NCI-H1092 (cell line): ENCODE measurements around the gene CENATAC.
A peak's percentile ranks its signal among the peaks of the same experiment; 100 is the strongest.
"Not testable (repeated sequence)": the region's sequence is repeated elsewhere in the genome, so short reads cannot be mapped to it uniquely, and the experiment has no call there.

ENCODE experiments used
- DNase-seq: peaks from one replicate; lab custom pipeline; 2025; lab: John Stamatoyannopoulos, UW

CENATAC gene, protein sequence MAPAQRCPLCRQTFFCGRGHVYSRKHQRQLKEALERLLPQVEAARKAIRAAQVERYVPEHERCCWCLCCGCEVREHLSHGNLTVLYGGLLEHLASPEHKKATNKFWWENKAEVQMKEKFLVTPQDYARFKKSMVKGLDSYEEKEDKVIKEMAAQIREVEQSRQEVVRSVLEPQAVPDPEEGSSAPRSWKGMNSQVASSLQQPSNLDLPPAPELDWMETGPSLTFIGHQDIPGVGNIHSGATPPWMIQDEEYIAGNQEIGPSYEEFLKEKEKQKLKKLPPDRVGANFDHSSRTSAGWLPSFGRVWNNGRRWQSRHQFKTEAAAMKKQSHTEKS

DNA sequence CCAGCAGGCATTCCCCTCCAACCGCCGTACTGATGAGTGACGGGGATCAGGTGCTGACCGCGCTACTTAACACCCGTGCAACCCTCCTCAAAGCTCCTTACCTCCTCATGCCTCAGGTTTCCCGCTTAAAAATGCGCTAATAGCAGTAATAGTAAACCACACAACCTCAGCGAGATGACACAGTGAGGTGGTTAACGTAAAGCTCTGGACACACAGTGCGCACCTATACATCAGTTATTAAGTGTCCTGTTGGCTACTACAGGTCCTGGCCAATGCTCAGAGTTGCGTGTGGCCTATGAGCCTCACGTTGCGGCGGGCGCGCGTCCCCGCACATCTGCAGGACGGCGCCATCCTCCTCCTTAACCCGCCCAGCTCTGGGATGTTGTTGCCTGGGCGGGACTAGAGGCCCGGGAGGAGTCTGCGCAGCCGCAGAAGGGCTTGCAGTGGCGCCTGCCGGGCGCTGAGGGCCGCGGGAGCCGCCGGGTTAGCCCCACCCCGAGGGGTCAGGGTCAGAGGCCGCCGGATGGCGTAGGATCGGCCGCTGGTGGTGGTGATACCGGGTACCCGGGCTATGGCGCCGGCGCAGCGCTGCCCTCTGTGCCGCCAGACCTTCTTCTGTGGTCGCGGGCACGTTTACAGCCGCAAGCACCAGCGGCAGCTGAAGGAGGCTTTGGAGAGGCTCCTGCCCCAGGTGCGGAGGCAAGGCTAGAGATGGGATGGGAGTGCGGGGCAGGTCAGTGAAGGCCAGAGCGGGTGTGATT is at the start of gene CENATAC:
CENATAC (plus strand) TSS at position 512 of the 761 bp plus-strand sequence; CDS start at position 572, 60 bp downstream.
- peak; percentile 94 for DNase-seq

DNA sequence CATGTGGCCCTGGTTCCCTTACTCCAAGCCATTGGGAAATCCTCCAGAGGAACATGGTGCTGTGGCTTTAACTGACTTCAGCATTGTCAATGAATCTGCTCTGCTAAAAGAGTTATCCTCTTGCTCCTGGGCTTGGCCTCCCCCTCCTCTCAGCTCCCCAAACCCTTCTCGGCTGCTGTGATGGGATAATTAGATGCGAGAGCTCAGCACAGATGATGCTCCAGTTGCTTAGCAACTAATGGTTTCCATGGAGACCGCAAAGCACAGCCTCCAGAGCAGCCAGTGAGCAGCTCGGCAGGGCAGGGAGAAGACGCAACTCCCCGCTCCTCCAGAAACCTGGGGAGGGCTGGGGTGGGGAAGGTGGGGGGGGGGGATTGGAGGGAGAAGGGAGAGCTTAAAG is 44.7 kb upstream of the CENATAC start:
- peak; percentile 70 for DNase-seq

DNA sequence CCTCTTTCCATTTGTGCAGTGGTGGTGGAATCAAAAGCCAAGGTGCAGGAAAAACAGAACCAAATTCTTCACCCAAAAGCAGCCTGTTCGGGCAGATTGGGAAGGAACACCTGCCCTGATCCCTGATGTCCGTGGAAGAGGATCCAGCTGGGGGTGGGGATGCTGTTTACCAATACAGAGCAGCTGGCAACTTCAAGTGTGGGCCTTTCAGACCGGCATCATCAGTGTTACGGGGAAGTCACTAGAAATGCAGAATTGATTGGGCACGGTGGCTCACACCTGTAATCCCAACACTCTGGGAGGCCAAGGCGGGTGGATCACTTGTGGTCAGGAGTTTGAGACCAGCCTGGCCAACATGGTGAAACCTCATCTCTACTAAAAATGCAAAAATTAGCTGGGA is 44.0 kb upstream of the CENATAC start:
- not testable (repeated sequence) for DNase-seq

DNA sequence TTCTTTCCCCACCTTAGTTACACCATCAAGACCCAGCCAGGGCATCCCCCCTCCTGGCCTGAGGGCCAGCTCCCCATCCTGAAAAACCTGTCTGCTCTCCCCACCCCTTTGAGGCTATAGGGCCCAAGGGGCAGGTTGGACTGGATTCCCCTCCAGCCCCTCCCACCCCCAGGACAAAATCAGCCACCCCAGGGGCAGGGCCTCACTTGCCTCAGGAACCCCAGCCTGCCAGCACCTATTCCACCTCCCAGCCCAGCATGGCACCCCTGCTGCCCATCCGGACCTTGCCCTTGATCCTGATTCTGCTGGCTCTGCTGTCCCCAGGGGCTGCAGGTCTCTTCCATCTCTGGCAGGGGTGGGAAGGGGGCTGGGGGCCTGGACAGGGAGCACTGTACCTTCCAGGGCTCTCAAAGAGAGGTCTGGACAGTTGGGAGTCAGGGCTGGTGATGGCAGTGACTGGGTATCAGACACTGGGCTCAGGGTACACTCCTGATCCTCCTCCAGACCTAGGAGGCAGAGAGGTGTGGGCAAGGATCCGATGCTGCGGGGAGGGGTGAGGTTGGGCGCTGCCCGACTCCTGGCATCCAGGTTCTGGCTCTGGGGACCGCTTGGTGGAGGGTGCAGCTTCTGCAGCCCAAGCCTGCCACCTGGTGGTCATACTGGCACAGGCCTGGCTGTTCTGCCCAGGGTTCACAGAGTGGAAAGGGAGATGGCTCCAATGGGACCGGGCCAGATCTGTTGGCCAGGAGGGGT is 41.7 kb upstream of the CENATAC start, which contains the start of gene UPK2:
UPK2 (plus strand) TSS at position 205 of the 753 bp plus-strand sequence; CDS start at position 258, 53 bp downstream.
- peak; percentile 73 for DNase-seq

DNA sequence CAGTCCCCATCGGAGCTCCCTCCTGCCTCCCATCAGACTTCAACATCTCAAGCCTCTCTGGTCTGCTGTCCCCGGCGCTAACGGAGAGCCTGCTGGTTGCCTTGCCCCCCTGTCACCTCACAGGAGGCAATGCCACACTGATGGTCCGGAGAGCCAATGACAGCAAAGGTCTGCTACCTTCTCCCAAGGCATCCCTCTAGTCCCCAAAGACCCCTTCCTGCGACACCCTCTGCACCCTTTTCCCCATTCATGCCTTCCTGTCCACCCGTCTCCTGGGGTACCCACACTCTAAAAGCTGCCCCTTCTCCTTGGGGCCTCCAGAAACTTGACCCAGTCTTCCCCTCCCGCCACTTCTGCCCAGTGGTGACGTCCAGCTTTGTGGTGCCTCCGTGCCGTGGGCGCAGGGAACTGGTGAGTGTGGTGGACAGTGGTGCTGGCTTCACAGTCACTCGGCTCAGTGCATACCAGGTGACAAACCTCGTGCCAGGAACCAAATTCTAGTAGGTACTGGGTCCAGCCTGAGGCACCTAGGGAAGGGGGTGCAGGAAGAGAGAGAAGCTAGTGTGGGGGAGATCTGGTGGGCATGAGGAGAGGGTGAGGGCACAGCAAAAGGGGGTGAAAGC is 41.0 kb upstream of the CENATAC start:
- DNase-seq: no peak

DNA sequence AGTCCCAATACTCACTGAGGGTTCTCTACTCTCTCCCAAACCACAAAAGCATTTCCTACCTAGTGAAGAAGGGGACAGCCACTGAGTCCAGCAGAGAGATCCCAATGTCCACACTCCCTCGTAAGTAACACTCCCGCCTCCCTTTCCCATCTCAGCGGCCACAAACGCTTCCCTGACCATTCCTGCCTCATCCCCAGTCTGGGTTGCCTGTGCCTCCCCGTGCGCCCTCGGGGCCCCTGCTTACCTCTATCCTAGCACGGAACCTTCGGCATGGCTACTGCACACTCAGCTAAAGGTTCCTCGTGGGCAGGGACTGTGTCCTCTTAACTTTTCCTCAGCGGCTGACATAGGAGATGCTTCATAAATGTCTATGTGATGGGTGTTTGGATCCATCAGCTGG is 40.4 kb upstream of the CENATAC start:
- no peak for DNase-seq

DNA sequence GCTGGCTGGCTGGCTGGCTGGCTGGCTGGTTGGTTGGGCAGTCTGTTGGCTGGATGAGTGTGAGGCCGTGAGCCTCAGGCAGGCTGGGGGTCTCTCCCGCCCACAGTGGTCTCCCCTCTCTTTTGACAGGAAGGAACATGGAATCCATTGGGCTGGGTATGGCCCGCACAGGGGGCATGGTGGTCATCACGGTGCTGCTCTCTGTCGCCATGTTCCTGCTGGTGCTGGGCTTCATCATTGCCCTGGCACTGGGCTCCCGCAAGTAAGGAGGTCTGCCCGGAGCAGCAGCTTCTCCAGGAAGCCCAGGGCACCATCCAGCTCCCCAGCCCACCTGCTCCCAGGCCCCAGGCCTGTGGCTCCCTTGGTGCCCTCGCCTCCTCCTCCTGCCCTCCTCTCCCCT is 40.0 kb upstream of the CENATAC start:
- no peak for DNase-seq

DNA sequence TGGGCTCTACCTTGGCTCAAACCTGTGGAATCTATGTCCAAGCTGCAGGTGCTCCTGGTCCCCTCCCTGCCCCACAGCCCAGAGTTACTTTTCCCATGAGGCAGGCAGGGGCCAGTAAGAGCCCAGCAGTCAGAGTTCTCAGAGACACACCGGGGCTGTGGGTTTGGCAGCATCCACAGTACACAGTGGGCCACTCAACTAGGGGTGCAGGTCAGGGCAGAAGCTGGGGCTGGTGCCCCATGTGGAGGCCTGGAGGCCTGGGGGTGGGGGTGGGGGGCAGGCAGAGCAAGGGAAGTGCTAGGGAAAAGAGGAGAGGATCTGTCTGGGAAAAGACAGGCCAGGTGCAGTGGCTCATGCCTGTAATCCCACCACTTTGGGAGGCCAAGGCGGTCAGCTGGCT is 39.4 kb upstream of the CENATAC start:
- no peak for DNase-seq

DNA sequence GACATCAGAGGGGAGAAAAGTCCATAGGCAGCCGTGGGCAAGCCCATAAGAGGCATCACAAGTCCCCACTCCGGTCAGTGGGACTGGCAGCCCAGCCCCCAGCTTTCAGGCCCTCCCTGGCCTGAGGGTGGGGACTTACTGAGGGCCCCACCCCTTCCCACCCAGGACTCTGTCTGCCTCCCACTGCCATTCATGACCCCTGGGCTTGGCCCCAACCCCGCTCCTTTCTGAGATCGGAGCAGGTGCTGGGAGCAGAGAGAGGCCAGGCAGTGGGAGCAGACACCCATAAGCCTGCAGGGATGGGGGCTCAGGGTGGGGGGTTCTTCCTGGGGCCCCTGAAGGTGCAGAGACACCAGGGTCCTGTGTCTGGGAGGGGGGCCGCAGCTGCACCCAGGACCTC is 36.7 kb upstream of the CENATAC start:
- DNase-seq: no peak

DNA sequence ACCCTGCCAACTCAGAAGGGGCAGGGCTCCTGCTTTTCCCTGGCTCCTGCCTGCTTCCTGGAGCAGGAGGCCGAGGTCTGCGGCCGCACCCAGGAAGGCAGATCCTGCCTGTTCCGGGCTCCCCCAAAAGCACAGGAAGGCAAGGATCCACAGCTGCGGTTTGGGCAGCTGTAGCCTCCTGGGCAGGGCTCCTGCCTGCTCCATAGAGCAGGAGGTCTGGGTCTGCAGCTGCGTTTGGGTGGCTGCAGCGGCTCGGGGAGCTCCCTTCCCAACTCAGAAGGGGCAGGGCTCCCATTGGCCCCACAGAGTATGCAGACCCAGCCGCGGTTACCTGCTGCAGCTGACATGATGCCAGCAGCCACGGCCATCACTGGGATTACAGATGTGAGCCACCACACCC is 36.3 kb upstream of the CENATAC start:
- no peak for DNase-seq

DNA sequence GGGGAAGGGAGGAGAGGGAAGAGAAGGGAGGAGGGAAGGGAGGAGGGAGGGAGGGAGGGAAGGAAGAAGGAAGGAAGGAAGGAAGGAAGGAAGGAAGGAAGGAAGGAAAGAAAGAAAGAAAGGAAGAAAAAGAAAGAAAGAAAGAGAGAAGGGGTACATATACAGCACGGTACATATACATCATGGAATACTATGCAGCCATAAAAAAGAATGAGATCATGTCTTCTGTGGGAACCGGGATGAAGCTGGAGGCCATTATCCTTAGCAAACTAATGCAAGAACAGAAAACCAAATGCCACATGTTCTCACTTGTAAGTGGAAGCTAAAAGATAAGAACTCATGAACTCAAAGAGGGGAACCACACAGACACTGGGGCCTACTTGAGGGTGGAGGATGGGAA is 28.4 kb upstream of the CENATAC start:
- DNase-seq: not testable (repeated sequence)

DNA sequence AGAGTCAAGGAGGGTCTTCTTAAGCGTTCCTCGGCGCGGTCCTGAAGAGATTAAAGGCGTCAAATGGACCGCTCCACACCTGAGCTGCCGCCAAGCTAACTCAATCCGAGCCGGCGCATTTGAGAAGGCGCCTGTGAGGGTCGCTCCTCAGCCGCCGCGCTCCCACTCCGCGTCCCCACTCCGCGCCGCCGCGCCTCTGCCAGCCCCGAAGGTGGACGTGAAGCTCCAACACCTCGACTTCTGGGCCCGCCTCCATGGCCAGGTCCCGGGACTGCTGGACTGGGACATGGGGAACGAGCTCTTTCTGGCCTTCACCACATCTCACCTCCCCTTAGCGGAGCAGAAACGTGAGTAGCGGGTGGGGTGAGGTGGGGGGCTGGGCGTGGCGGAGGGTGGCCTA is 26.3 kb upstream of the CENATAC start, which contains the start of gene FOXR1:
FOXR1 (plus strand) TSS at position 116 of the 400 bp plus-strand sequence; CDS start at position 287, 171 bp downstream.
- no peak for DNase-seq

DNA sequence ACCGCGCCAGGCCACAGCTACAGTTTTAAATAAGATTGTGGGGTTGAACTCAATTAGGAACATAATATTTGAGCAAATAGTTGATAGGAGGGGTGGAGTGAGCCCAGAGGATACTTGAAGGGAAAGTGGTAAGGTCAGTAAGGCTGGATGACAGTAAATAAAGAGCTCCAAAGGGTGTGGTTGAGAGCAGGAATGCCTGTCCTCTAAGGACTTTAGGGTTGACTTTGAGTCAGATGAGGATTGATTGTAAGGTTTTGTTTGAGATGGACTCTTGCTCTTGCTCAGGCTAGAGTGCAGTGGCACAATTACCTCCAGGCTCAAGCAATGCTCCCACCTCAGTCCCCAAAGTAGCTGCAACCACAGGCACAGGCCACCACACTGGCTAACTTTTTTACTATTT is 24.0 kb upstream of the CENATAC start:
- DNase-seq: no peak

DNA sequence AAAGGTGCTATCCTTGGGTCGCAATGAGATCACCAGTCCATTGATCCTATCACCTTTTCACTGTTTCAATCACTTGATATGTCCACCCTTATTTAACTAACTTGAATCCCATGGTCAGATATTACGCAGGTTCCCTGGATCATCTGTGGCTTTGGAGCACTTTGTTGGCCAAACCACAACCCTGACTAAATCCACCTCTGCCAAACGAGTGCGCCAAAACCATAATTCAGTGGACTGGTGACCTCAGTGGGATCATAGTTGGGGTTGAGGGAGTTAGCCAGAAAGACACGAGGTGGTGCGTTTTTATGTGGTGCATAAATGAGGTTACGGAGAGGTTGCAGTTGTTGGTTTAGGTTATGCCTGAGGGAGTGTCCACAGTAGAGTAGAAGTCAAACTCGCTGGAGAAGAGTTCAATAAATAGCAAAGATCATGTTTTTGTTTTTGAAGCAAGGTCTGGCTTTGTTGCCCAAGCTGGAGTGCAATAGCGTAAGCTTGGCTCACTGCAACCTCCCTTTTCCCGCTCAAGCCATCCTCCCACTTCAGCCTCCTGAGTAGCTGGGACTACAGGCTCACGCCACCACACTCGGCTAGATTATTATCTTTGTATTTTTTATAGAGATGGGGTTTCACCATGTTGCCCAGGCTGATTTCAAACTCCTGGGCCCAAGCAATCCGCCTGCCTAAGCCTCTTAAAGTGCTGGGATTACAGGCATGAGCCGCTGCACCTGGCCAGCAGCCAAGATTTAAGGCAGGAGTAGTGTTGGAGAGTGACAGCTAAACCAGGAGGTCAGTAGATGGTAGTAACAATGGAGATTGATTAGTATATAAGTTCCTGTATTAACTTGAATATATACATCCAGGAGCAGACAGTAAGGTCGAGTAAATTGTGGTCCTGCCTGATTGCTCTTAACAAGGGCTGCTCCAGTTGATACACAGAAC is 21.9 kb upstream of the CENATAC start:
- DNase-seq: no peak

DNA sequence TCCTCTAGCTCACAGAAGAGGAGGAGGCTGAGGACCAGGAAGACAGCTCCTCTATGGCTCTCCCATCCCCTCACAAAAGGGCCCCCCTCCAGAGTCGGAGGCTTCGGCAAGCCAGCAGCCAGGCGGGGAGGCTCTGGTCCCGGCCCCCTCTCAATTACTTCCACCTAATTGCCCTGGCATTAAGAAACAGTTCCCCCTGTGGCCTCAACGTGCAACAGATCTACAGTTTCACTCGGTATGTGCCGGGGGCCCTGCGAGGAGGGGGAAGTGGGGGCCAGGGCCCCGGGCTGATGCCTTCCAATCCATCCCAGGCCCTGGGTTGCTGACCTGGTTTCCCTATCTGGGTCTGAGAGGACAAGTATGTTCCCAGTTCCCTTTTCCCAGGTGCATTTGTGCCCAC is 18.5 kb upstream of the CENATAC start:
- DNase-seq: no peak

DNA sequence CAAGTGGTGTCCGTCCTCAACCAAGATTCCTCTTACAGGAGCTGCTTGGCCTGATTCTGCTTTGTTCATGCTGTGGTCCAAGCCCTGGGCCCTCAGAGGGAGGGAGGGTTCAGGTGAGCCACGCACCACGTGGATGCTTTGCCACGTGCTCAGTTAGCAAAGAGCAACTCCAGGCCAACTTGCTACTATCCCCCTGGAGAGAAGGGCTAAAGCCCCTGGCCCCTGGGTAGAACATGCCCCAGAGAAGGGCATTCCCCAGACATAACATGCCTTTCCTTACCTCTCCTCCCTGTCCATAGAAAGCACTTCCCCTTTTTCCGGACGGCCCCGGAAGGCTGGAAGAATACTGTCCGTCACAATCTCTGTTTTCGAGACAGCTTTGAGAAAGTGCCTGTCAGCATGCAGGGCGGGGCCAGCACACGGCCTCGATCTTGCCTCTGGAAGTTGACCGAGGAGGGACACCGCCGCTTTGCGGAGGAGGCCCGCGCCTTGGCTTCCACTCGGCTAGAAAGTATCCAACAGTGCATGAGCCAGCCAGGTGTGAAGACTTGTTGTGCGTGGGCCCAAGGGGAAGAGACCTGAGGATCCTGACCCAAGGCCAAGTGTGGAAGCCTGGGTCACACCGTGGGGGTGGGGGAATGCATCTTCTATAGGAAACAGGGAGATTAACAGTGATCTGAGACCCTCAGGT is 17.6 kb upstream of the CENATAC start:
- no peak for DNase-seq

DNA sequence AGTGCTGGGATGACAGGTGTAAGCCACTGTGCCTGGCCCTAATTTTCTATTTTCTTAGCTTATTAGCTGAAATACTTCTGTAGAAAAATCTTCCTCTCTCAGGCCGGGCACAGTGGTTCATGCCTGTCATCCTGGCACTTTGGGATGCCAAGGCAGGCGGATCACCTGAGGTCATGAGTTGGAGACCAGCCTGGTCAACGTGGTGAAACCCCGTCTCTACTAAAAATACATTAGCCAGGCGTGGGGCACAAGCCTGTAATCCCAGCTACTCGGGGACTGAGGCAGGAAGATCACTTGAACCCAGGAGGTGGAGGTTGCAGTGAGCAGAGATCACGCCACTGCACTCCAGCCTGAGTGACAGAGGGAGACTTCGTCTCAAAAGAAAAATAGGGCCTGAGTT is 13.6 kb upstream of the CENATAC start:
- DNase-seq: not testable (repeated sequence)

DNA sequence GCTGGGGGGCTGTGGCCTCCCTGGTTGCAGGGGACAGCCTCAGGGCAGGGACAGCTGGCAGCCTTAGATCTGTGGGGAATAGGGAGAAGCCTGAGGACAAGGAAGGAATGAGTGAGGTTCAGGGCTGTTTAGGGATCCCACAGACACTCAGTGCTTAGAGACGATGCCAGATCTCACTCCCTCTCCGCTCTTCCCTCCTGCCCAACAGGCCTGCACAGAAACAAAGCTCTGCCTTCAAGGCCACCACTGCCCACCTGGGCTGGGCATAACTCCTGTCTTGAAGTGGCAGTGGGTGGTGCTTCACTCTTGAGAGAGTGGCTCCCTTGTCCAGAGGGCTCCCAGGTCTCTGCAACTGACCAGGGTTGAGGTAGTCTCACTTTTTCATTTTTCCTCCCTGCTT is 13.1 kb upstream of the CENATAC start:
- DNase-seq: no peak

DNA sequence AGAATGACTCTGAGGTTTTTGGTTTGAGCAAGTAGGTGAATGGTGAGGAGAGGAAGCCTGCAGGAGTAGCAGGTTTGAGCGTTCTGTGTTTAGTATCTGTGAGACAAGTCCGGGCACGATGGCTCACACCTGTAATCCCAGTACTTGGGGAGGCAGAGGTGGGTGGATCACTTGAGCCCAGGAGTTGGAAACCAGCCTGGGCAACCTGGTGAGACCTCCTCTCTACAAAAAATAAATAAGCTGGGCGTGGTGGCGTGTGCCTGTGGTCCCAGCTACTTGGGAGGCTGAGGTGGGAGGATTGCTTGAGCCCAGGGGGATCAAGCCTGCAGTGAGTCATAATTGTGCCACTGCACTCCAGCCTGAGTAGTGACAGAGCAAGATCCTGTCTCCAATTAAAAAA is 9.7 kb upstream of the CENATAC start:
- no peak for DNase-seq

DNA sequence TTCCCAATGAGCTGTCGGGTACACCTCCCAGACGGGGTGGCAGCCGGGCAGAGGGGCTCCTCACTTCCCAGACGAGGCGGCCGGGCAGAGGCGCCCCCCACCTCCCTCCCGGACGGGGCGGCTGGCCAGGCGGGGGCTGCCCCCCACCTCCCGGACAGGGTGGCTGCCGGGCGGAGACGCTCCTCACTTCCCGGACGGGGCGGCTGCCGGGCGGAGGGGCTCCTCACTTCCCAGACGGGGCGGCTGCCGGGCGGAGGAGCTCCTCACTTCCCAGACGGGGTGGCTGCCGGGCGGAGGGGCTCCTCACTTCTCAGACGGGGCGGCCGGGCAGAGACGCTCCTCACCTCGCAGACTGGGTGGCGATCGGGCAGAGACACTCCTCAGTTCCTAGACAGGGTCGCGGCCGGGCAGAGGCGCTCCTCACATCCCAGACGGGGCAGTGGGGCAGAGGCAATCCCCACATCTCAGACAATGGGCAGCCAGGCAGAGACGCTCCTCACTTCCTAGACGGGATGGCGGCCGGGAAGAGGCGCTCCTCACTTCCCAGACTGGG is 6.4 kb upstream of the CENATAC start:
- DNase-seq: not testable (repeated sequence)
